Transverse colon (tissue), 3 donors: Measurements from ENCODE around the gene NXPE2.

Experiments used
- POLR2A ChIP-seq: fragments of 450-650 bp; IDR thresholded peaks from one replicate; pipeline ENCODE4 v1.6.1; 2016; ENCODE audit warnings: antibody characterized with exemption, mild to moderate bottlenecking, moderate library complexity
- TF ChIP-seq, protein P1 (sequence below), 5 experiments: fragments of 200-600 bp in 3 of 5; fragments of 450-650 bp in 2 of 5; sonication (generic) in 3 of 5; IDR thresholded peaks; 1 replicate in 2 of 5; 2 replicates in 3 of 5; pipeline ENCODE4 v1.5.1; 2016 to 2017; ENCODE audit warnings: antibody characterized with exemption in 5 of 5, inconsistent platforms in 3 of 5, mild to moderate bottlenecking in 2 of 5, moderate library complexity in 1 of 5

DNA sequence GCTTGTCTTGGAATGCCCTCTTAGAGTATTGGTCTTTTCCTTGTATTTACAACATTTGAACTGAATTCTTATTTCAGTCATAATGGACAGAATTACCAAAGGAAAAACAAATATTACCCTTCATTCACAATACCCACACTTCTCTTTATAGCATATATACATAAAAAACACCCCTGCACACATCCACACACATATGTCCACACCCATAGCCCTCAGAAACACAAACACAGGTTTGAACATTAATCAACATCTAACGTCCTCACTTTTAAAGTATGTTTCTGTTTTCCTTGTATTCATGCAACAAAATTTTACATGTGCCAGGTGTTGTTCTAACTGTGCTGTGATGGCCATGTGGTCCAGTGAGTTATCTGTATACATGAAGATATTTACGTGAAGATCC lies 11.6 kb upstream of the NXPE2 start:
- TF ChIP-seq, protein P1, sequence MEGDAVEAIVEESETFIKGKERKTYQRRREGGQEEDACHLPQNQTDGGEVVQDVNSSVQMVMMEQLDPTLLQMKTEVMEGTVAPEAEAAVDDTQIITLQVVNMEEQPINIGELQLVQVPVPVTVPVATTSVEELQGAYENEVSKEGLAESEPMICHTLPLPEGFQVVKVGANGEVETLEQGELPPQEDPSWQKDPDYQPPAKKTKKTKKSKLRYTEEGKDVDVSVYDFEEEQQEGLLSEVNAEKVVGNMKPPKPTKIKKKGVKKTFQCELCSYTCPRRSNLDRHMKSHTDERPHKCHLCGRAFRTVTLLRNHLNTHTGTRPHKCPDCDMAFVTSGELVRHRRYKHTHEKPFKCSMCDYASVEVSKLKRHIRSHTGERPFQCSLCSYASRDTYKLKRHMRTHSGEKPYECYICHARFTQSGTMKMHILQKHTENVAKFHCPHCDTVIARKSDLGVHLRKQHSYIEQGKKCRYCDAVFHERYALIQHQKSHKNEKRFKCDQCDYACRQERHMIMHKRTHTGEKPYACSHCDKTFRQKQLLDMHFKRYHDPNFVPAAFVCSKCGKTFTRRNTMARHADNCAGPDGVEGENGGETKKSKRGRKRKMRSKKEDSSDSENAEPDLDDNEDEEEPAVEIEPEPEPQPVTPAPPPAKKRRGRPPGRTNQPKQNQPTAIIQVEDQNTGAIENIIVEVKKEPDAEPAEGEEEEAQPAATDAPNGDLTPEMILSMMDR (IDR thresholded peaks at IDR 0.05), result no peak
- TF ChIP-seq POLR2A, result no peak
